Loucy (cell line): Measurements from ENCODE around the gene ELN.

Experiments used
- CTCF ChIP-seq: fragments of 200-600 bp; sonication (generic); conservative IDR thresholded peaks from 2 replicates; pipeline ENCODE4 v1.5.1; 2014; ENCODE audit warnings: mild to moderate bottlenecking, antibody characterized with exemption, low read length
- EZH2phosphoT487 ChIP-seq: fragments of 200-600 bp; IDR thresholded peaks from 2 replicates; pipeline ENCODE4 v1.6.1; 2018; ENCODE audit warnings: antibody characterized with exemption, mild to moderate bottlenecking, moderate library complexity, borderline replicate concordance

- TF ChIP-seq CTCF (no peak), EZH2phosphoT487 (no peak)
Observed at GRCh38 chr7:74057216-74057925, 29.4 kb downstream of the ELN start.
